AG04450 (cell line): ENCODE data around the gene ALDH1L1. TPM values are rescaled to one million over a fixed set of nuclear protein-coding genes. Genes with fewer than 3 reads are reported as not detected.

ENCODE experiments used
- CTCF ChIA-PET: fragments of 300-600, 350-600 bp; formaldehyde crosslinking; extraction: SDS; loops from one replicate; lab custom pipeline; 2022; ENCODE audit warnings: antibody characterized with exemption, inconsistent platforms; lab: Charles Lee
- POLR2A ChIA-PET: fragments of 350-600 bp; formaldehyde crosslinking; extraction: SDS; loops from one replicate; lab custom pipeline; 2021; ENCODE audit warnings: antibody characterized with exemption, inconsistent platforms; lab: Yijun Ruan, JAX
- DNase-seq: peaks from one replicate; pipeline ENCODE4 v3.0.0-alpha.2; 2011; ENCODE audit warnings: low read depth, low spot score
- H3K27ac ChIP-seq: one replicate; pipeline ENCODE4 v1.5.1; 2012; ENCODE audit warnings: low read depth, low read length, control low read depth
- H3K27me3 ChIP-seq: one replicate; pipeline ENCODE4 v1.6.0; 2012; ENCODE audit warnings: low read length; ENCODE audit not compliant: control insufficient read depth, insufficient read depth
- H3K4me3 ChIP-seq: 2 replicates; pipeline ENCODE4 v1.5.1; 2011; ENCODE audit warnings: mild to moderate bottlenecking, low read depth, low read length, control low read depth
- H3K9me3 ChIP-seq: 2 replicates; pipeline ENCODE4 v1.5.1; 2012; ENCODE audit warnings: low read length; ENCODE audit not compliant: control insufficient read depth, insufficient read depth
- polyA plus RNA-seq: library from polyadenylated mRNA; depleted of rRNA; stranded (reverse); fragments of >200 nt; gene quantifications from 2 replicates; pipeline ENCODE4 v1.2.3, GENCODE V29; 2011
- TF ChIP-seq, protein P1 (sequence below): IDR thresholded peaks from 2 replicates; pipeline ENCODE4 v1.5.1; 2011; ENCODE audit warnings: low read depth, low read length, control low read depth, inconsistent platforms

Gene ALDH1L1
- polyA plus RNA-seq, 1 experiment: not detected

DNA sequence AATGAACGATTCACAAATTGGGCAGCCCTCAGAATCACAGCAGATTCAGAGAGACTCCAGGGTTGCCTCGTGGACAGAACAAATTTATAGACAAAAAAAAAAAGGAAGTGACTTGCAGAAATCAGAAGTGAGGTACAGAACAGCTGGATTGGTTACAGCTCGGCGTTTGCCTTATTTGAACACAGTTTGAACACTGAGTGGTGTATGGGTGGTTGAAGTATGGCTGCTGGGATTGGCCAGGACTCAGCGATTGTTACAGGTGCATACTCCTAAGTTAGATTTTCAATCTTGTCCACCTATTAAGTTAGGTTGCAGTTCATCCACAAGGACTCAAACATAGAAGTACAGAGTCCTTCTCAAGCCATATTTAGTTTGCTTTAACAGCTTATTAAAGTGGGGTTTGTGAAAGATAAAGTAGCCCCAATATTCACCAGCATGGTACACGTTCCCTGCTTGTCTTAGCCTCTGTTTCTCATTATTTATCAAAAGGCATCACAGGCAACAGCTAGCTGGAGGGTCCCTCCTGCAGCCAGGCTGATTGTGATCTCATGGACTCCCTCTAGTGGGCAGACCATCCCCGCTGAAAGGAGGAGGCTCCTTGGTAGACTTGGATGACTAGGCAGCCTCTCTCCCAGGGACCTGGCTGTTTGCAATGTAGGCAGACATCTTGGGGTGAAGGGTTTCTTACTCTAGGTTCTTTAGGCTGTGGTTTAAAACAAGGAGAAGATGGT is 17.6 kb upstream of the ALDH1L1 start:
- Histone ChIP-seq H3K9me3 (no peaks in the 10 kb centered on the region), H3K4me3 (no peak overlapping the region), H3K27me3 (no peaks in the 10 kb centered on the region), H3K27ac (no peak overlapping the region)
- peak; percentile 38 for DNase-seq
- TF ChIP-seq, protein P1, sequence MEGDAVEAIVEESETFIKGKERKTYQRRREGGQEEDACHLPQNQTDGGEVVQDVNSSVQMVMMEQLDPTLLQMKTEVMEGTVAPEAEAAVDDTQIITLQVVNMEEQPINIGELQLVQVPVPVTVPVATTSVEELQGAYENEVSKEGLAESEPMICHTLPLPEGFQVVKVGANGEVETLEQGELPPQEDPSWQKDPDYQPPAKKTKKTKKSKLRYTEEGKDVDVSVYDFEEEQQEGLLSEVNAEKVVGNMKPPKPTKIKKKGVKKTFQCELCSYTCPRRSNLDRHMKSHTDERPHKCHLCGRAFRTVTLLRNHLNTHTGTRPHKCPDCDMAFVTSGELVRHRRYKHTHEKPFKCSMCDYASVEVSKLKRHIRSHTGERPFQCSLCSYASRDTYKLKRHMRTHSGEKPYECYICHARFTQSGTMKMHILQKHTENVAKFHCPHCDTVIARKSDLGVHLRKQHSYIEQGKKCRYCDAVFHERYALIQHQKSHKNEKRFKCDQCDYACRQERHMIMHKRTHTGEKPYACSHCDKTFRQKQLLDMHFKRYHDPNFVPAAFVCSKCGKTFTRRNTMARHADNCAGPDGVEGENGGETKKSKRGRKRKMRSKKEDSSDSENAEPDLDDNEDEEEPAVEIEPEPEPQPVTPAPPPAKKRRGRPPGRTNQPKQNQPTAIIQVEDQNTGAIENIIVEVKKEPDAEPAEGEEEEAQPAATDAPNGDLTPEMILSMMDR: peak; percentile 82
- ChIA-PET CTCF (interaction anchor here (0.6 to 3.3 kb wide), 24 partner anchors 9 to 308 kb away, joined by 3 to 40 read pairs (median 4); no protein-coding TSS in a partner anchor), POLR2A (no interaction called here)

DNA sequence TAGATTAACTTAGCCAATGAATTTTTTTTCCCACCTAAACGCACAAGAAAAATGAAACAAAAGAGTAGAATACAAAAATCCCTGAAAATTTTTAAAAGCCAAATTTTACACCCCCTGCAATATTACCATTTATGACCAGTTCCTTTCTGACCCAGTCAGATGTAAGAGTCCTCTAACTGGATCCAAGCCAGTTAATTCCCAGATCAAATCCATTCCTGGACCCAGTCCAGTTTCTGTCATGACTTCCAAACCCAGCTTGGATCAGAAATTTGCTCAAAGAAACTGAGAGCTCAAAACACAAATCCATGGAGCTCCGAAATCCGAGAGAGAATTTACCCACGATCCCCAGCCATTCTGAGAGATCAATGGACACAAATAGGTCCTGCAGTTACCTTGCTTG is 17.0 kb upstream of the ALDH1L1 start:
- no peak overlapping the region for H3K4me3 ChIP-seq
- H3K9me3 ChIP-seq: no peaks in the 10 kb centered on the region
- no peaks in the 10 kb centered on the region for H3K27me3 ChIP-seq
- DNase-seq: no peak
- TF ChIP-seq, protein P1: no peak
- no peak overlapping the region for H3K27ac ChIP-seq
- POLR2A ChIA-PET: no interaction called here
- CTCF ChIA-PET: interaction anchor here (0.7 to 3.3 kb wide), 13 partner anchors 8 to 308 kb away, joined by 3 to 40 read pairs (median 6); no protein-coding TSS in a partner anchor

DNA sequence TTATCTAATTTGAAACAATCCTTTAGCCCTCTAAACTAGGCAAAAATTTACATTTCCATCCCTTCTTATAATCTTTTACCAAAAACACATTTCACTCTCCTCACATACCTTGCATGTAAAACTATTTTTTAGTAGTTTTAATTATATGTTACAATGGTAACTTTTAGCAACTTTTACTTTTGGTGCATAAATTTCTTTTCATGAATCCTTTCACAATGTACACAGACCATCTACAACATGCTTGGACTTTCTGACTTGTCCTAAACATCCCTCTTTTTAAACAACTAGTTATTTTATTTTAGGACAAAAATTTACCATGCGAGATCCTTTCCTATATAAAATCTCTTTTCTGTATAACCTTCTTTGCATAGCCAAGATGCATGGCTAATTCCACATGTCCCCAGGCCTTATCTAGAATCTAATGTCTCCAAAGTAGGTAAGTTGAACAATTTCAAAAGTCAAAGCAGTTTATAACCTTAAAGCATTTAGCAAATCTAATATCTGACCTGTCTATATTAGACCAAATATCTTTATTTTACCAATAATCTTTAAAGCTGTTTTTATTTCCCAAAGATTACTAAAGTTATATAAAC is 14.4 kb upstream of the ALDH1L1 start:
- Histone ChIP-seq H3K4me3 (no peak overlapping the region), H3K27me3 (peaks cover 5% of the 10 kb centered on the region), H3K27ac (no peak overlapping the region), H3K9me3 (no peaks in the 10 kb centered on the region)
- TF ChIP-seq, protein P1: no peak
- CTCF ChIA-PET: interaction anchor here (0.6 kb wide), 1 partner anchor 1502 kb away, joined by 10 read pairs; no protein-coding TSS in a partner anchor
- no peak for DNase-seq
- POLR2A ChIA-PET: no interaction called here

DNA sequence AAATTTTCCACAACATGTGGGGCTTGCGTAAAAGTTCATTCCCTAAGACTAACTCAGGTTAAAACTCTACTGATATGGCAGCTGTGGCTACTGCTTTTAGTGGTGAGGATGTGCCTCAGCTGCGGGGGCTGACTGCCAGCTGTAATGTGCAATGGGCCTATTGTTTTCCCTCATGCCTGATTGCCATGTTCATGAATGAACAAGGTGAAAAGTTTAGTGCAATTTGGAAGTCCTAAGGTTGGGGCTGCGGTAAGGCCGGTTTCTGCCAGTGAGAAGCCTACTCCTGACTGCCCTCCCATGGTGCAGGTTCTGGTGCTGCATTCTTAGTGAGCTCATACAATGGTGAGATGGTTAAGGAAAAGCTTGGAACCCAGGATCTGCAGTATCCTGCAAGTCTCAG is 10.9 kb upstream of the ALDH1L1 start:
- Histone ChIP-seq H3K27me3 (peaks cover 18% of the 10 kb centered on the region), H3K27ac (no peak overlapping the region), H3K9me3 (no peaks in the 10 kb centered on the region), H3K4me3 (no peak overlapping the region)
- CTCF ChIA-PET: interaction anchor here (1.6 kb wide), 1 partner anchor 57 kb away, joined by 4 read pairs; no protein-coding TSS in a partner anchor
- no peak for DNase-seq
- TF ChIP-seq, protein P1: no peak
- POLR2A ChIA-PET: no interaction called here

DNA sequence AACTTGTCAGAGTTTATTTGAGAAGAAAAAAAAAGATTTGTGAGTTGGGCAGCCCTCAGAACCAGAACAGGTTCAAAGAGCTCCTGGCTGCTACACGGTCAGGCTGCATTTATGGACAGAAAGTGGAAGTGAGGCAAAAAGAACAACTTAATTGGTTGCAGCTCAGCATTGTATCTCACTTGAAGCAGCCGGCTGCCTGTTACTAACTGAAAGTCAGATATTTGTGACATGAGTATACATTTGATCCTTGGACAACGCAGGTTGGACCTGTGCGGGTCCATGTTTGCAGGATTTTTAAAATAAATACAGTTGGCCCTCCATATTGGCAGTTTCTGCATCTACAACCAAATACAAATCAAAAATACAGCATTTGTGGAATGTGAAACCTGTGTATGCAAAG is 7.5 kb upstream of the ALDH1L1 start:
- POLR2A ChIA-PET: no interaction called here
- no peak for DNase-seq
- peaks cover 30% of the 10 kb centered on the region for H3K27me3 ChIP-seq
- H3K27ac ChIP-seq: no peak overlapping the region
- CTCF ChIA-PET: interaction anchor here (3.4 kb wide), 1 partner anchor 11 kb away, joined by 19 read pairs; no protein-coding TSS in a partner anchor
- no peak overlapping the region for H3K4me3 ChIP-seq
- H3K9me3 ChIP-seq: no peaks in the 10 kb centered on the region
- TF ChIP-seq, protein P1: no peak
